Liver (tissue), 9 donors: ENCODE results near the gene BORCS5. TPM values are rescaled to one million over a fixed set of nuclear protein-coding genes. Genes with fewer than 3 reads are reported as not detected.
A peak's percentile ranks its signal among the peaks of the same experiment; 100 is the strongest.

ENCODE experiments used
- DNase-seq: peaks from one replicate; pipeline ENCODE4 v3.0.0-alpha.2; 2017; ENCODE audit warnings: low spot score
- H3K27ac ChIP-seq, 2 donors: one replicate each; pipeline ENCODE4 v1.7.0; 2013; ENCODE audit warnings: inconsistent platforms in 2 of 2, low read length in 2 of 2, control low read depth in 1 of 2, low read depth in 1 of 2, mild to moderate bottlenecking in 1 of 2
- H3K27me3 ChIP-seq, 4 donors: one replicate each; pipeline versions ENCODE4 v1.6.1 to v1.7.0; 2013; ENCODE audit warnings: low read length in 3 of 4, inconsistent platforms in 1 of 4, mild to moderate bottlenecking in 1 of 4, moderate library complexity in 1 of 4; ENCODE audit not compliant: control insufficient read depth in 4 of 4, insufficient read depth in 4 of 4
- H3K36me3 ChIP-seq, 4 donors: one replicate each; pipeline versions ENCODE4 v1.6.1 to v1.7.0; 2013; ENCODE audit warnings: low read length in 3 of 4, mild to moderate bottlenecking in 3 of 4, low read depth in 1 of 4, moderate library complexity in 1 of 4; ENCODE audit not compliant: control insufficient read depth in 4 of 4, insufficient read depth in 3 of 4
- H3K4me1 ChIP-seq, 4 donors: one replicate each; pipeline versions ENCODE4 v1.6.1 to v1.7.0; 2013; ENCODE audit warnings: low read length in 3 of 4, mild to moderate bottlenecking in 3 of 4, moderate library complexity in 1 of 4; ENCODE audit not compliant: control insufficient read depth in 4 of 4, insufficient read depth in 4 of 4
- H3K4me3 ChIP-seq, 3 donors: one replicate each; pipeline versions ENCODE4 v1.6.1 to v1.7.0; 2013; ENCODE audit warnings: low read length in 3 of 3, control low read depth in 1 of 3, low read depth in 1 of 3, mild to moderate bottlenecking in 1 of 3
- H3K9ac ChIP-seq, 2 donors: one replicate each; pipeline ENCODE4 v1.7.0; 2013; ENCODE audit warnings: low read length in 2 of 2, mild to moderate bottlenecking in 2 of 2, moderate library complexity in 2 of 2, control low read depth in 1 of 2, low read depth in 1 of 2
- H3K9me3 ChIP-seq, 4 donors: one replicate each; pipeline versions ENCODE4 v1.6.1 to v1.7.0; 2013; ENCODE audit warnings: low read length in 3 of 4; ENCODE audit not compliant: control insufficient read depth in 4 of 4
- EGR1 ChIP-seq, 2 donors: IDR thresholded peaks; 2 replicates each; pipeline ENCODE4 v1.6.1; 2016 to 2018; ENCODE audit warnings: antibody characterized with exemption in 2 of 2, low read depth in 2 of 2
- FOXA1 ChIP-seq: IDR thresholded peaks from 2 replicates; pipeline ENCODE4 v1.6.1; 2016; ENCODE audit warnings: antibody characterized with exemption
- FOXA2 ChIP-seq: IDR thresholded peaks from 2 replicates; pipeline ENCODE4 v1.6.1; 2016; ENCODE audit warnings: antibody characterized with exemption
- GABPA ChIP-seq, 2 donors: IDR thresholded peaks in 1 of 2; conservative IDR thresholded peaks in 1 of 2; 2 replicates each; pipeline ENCODE4 v1.6.1; 2016; ENCODE audit warnings: antibody characterized with exemption in 2 of 2, mild to moderate bottlenecking in 1 of 2, moderate library complexity in 1 of 2
- HNF4A ChIP-seq, 2 donors: conservative IDR thresholded peaks; 2 replicates each; pipeline ENCODE4 v1.6.1; 2016; ENCODE audit warnings: antibody characterized with exemption in 2 of 2, mild to moderate bottlenecking in 2 of 2
- HNF4G ChIP-seq: IDR thresholded peaks from 2 replicates; pipeline ENCODE4 v1.6.1; 2016; ENCODE audit warnings: antibody characterized with exemption
- JUND ChIP-seq, 2 donors: IDR thresholded peaks; 2 replicates each; pipeline ENCODE4 v1.6.1; 2016; ENCODE audit warnings: antibody characterized with exemption in 2 of 2
- NR2F2 ChIP-seq: IDR thresholded peaks from 2 replicates; pipeline ENCODE4 v1.6.1; 2016; ENCODE audit warnings: antibody characterized with exemption
- RAD21 ChIP-seq, 2 donors: IDR thresholded peaks; 2 replicates each; pipeline ENCODE4 v1.6.1; 2016; ENCODE audit warnings: antibody characterized with exemption in 2 of 2, mild to moderate bottlenecking in 2 of 2
- RXRA ChIP-seq, 2 donors: IDR thresholded peaks; 2 replicates each; pipeline ENCODE4 v1.6.1; 2017 to 2018; ENCODE audit warnings: antibody characterized with exemption in 2 of 2, mild to moderate bottlenecking in 1 of 2
- SP1 ChIP-seq: IDR thresholded peaks from 2 replicates; pipeline ENCODE4 v1.6.1; 2018; ENCODE audit warnings: antibody characterized with exemption, mild to moderate bottlenecking
- TAF1 ChIP-seq: conservative IDR thresholded peaks from 2 replicates; pipeline ENCODE4 v1.6.1; 2016; ENCODE audit warnings: antibody characterized with exemption, mild to moderate bottlenecking
- YY1 ChIP-seq: IDR thresholded peaks from 2 replicates; pipeline ENCODE4 v1.6.1; 2016; ENCODE audit warnings: antibody characterized with exemption, mild to moderate bottlenecking
- WGBS: extraction: QIAGEN DNeasy Blood & Tissue Kit; methylation state at CpG from one replicate; pipeline ENCODE4 v1.1.7; 2013; 5-methylcytosine and 5-hydroxymethylcytosine counted together
- polyA plus RNA-seq, 2 donors: library from polyadenylated mRNA; stranded (reverse) in 1 of 2; unstranded in 1 of 2; fragments of 200-250 nt in 1 of 2; fragments of >200 nt in 1 of 2; fragmentation: Nextera tagmentation in 1 of 2; extraction: Ambion mirVana in 1 of 2; gene quantifications; one replicate each; pipeline versions ENCODE4 v1.2.1 to v1.2.3, GENCODE V29; 2013 to 2015
- total RNA-seq, 2 donors: library from RNA; depleted of rRNA; stranded (reverse); fragments of >200 nt; gene quantifications; one replicate each; pipeline ENCODE4 v1.2.3, GENCODE V29; 2014
- TF ChIP-seq, protein P1 (sequence below): IDR thresholded peaks from 2 replicates; pipeline ENCODE4 v1.6.1; 2016; ENCODE audit warnings: antibody characterized with exemption, mild to moderate bottlenecking
- TF ChIP-seq, protein P2 (sequence below): fragments of 150-350 bp; IDR thresholded peaks from 2 replicates; pipeline ENCODE4 v1.5.1; 2017; ENCODE audit warnings: improper control_type of control experiment, low read depth, low read length; ENCODE audit not compliant: missing input control
- TF ChIP-seq, protein P3 (sequence below): IDR thresholded peaks from 2 replicates; pipeline ENCODE4 v1.6.1; 2016; ENCODE audit warnings: antibody characterized with exemption
- TF ChIP-seq, protein P4 (sequence below): IDR thresholded peaks from 2 replicates; pipeline ENCODE4 v1.6.1; 2016; ENCODE audit warnings: antibody characterized with exemption
- TF ChIP-seq, protein P5 (sequence below): IDR thresholded peaks from 2 replicates; pipeline ENCODE4 v1.6.1; 2016; ENCODE audit warnings: antibody characterized with exemption
- donor health status: healthy.
- donor health status: healthy.
- donor health status: healthy.
- donor health status: healthy.
- donor health status: healthy.

The BORCS5 gene
- total and polyA plus RNA-seq, 4 donors, result 4.5 to 11.4 (median 8.1) TPM

DNA sequence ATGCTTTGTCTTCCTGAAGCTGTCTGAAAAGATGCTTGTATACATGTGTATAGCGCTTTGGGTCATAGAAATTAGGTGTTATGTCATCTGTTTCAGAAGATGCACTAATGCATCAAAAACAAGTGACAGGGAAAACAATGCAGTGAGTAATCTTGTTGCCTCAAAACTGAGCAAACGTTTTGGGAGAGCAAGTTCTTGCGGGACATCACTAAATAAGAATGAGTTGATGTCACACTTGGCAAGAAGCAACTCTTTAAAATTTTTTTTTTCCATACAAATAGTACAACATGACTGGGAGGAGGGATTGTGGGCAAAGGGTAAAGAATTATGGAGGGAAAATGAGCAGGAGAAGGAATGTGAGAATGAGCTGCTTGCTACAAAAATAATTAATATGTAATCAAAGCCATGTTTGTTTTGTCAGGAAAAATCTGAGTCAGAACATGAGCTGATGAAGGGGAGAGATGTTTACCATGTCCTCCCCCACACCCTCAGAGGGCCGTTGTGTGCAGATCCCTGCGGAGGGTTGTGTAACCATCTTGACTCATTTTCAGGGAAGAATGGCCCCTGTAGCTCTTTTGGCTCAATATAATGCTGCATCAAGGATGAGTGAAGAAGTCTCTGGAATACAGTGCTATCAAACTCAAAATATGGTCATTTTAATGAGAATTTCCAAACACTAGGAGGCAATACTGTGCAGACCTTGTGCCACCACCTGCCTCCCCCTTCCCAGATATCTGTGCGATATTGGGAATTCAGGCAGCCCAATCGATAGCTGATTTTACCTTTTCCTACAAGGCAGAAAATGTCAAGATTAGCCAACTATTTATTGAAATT, 41.4 kb downstream of the BORCS5 start:
- WGBS, result 51% methylated on average over 7 of the region's 7 CpGs
- no peak for DNase-seq
- H3K4me3 ChIP-seq, result no peak overlapping the region
- peak overlapping the region in 1 of 2 donors; percentile 66 for H3K9ac ChIP-seq
- peak overlapping the region; percentile 82 to 86 for H3K27ac ChIP-seq
- peaks cover 5 to 26% (median 8%) of the 10 kb centered on the region in 4 donors for H3K4me1 ChIP-seq
- no peaks in the 10 kb centered on the region for H3K36me3 ChIP-seq
- no peaks in the 10 kb centered on the region for H3K27me3 ChIP-seq
- TF ChIP-seq TAF1, result no peak
- TF ChIP-seq EGR1 (IDR thresholded peaks at IDR 0.05; ENCODE audit: low read depth in 2 of 2), result no peak
- peak; percentile 44 for TF ChIP-seq FOXA1
- TF ChIP-seq JUND (IDR thresholded peaks at IDR 0.05), result peak; percentile 59 to 91
- TF ChIP-seq, protein P1, sequence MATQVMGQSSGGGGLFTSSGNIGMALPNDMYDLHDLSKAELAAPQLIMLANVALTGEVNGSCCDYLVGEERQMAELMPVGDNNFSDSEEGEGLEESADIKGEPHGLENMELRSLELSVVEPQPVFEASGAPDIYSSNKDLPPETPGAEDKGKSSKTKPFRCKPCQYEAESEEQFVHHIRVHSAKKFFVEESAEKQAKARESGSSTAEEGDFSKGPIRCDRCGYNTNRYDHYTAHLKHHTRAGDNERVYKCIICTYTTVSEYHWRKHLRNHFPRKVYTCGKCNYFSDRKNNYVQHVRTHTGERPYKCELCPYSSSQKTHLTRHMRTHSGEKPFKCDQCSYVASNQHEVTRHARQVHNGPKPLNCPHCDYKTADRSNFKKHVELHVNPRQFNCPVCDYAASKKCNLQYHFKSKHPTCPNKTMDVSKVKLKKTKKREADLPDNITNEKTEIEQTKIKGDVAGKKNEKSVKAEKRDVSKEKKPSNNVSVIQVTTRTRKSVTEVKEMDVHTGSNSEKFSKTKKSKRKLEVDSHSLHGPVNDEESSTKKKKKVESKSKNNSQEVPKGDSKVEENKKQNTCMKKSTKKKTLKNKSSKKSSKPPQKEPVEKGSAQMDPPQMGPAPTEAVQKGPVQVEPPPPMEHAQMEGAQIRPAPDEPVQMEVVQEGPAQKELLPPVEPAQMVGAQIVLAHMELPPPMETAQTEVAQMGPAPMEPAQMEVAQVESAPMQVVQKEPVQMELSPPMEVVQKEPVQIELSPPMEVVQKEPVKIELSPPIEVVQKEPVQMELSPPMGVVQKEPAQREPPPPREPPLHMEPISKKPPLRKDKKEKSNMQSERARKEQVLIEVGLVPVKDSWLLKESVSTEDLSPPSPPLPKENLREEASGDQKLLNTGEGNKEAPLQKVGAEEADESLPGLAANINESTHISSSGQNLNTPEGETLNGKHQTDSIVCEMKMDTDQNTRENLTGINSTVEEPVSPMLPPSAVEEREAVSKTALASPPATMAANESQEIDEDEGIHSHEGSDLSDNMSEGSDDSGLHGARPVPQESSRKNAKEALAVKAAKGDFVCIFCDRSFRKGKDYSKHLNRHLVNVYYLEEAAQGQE, result peak; percentile 61
- TF ChIP-seq, protein P2, sequence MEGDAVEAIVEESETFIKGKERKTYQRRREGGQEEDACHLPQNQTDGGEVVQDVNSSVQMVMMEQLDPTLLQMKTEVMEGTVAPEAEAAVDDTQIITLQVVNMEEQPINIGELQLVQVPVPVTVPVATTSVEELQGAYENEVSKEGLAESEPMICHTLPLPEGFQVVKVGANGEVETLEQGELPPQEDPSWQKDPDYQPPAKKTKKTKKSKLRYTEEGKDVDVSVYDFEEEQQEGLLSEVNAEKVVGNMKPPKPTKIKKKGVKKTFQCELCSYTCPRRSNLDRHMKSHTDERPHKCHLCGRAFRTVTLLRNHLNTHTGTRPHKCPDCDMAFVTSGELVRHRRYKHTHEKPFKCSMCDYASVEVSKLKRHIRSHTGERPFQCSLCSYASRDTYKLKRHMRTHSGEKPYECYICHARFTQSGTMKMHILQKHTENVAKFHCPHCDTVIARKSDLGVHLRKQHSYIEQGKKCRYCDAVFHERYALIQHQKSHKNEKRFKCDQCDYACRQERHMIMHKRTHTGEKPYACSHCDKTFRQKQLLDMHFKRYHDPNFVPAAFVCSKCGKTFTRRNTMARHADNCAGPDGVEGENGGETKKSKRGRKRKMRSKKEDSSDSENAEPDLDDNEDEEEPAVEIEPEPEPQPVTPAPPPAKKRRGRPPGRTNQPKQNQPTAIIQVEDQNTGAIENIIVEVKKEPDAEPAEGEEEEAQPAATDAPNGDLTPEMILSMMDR, result no peak
- TF ChIP-seq RAD21 (IDR thresholded peaks at IDR 0.05), result peak; percentile 29 to 64
- TF ChIP-seq RXRA (IDR thresholded peaks at IDR 0.05), result peak in 1 of 2 donors; percentile 66
- TF ChIP-seq FOXA2, result peak; percentile 55
- TF ChIP-seq YY1, result peak; percentile 90
- TF ChIP-seq, protein P3, sequence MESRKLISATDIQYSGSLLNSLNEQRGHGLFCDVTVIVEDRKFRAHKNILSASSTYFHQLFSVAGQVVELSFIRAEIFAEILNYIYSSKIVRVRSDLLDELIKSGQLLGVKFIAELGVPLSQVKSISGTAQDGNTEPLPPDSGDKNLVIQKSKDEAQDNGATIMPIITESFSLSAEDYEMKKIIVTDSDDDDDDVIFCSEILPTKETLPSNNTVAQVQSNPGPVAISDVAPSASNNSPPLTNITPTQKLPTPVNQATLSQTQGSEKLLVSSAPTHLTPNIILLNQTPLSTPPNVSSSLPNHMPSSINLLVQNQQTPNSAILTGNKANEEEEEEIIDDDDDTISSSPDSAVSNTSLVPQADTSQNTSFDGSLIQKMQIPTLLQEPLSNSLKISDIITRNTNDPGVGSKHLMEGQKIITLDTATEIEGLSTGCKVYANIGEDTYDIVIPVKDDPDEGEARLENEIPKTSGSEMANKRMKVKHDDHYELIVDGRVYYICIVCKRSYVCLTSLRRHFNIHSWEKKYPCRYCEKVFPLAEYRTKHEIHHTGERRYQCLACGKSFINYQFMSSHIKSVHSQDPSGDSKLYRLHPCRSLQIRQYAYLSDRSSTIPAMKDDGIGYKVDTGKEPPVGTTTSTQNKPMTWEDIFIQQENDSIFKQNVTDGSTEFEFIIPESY, result peak; percentile 22
- peak; percentile 59 for TF ChIP-seq SP1
- TF ChIP-seq HNF4G, result no peak
- TF ChIP-seq, protein P4, sequence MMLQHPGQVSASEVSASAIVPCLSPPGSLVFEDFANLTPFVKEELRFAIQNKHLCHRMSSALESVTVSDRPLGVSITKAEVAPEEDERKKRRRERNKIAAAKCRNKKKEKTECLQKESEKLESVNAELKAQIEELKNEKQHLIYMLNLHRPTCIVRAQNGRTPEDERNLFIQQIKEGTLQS, result no peak
- TF ChIP-seq NR2F2, result no peak
- TF ChIP-seq GABPA (IDR thresholded peaks at IDR 0.05 in 1 of 2, conservative IDR thresholded peaks at IDR 0.05 in 1 of 2), result no peak
- TF ChIP-seq, protein P5, sequence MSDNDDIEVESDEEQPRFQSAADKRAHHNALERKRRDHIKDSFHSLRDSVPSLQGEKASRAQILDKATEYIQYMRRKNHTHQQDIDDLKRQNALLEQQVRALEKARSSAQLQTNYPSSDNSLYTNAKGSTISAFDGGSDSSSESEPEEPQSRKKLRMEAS, result no peak
- peak; percentile 40 to 61 for TF ChIP-seq HNF4A (conservative IDR thresholded peaks at IDR 0.05)
- no peaks in the 10 kb centered on the region for H3K9me3 ChIP-seq
